OCI-LY7 (cell line): Measurements from ENCODE around the gene KCNJ15.

Experiments used
- EZH2phosphoT487 ChIP-seq: fragments of 200-600 bp; sonication (generic); IDR thresholded peaks from 2 replicates; pipeline ENCODE4 v1.6.1; 2018; ENCODE audit warnings: low read depth, borderline replicate concordance, mild to moderate bottlenecking, mixed run types, antibody characterized with exemption, low read length, moderate library complexity, mixed read lengths
- TF ChIP-seq, protein P1 (sequence below): fragments of 200-600 bp; sonication (generic); conservative IDR thresholded peaks from 2 replicates; pipeline ENCODE4 v1.5.1; 2014; ENCODE audit warnings: mild to moderate bottlenecking, antibody characterized with exemption, low read length, moderate library complexity, mixed read lengths

DNA sequence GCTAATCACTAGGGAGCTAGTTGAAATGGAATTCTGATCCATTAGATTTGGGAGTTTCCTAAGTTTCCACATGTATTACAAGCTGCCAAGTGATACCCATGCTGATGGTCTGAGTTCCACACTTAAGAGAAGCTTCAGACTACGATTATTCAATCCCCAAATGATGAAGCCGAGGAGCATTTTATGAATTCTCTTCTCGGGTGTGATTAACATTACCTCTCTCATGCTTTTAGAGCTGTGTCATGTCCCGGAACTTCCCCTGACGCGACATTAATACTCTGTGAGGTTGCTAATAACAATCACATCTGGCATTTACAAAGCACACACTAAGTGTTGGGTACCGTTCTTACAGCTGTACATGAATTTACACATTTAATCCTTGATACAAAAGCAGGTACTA, 63.0 kb downstream of the KCNJ15 start:
- TF ChIP-seq, protein P1, sequence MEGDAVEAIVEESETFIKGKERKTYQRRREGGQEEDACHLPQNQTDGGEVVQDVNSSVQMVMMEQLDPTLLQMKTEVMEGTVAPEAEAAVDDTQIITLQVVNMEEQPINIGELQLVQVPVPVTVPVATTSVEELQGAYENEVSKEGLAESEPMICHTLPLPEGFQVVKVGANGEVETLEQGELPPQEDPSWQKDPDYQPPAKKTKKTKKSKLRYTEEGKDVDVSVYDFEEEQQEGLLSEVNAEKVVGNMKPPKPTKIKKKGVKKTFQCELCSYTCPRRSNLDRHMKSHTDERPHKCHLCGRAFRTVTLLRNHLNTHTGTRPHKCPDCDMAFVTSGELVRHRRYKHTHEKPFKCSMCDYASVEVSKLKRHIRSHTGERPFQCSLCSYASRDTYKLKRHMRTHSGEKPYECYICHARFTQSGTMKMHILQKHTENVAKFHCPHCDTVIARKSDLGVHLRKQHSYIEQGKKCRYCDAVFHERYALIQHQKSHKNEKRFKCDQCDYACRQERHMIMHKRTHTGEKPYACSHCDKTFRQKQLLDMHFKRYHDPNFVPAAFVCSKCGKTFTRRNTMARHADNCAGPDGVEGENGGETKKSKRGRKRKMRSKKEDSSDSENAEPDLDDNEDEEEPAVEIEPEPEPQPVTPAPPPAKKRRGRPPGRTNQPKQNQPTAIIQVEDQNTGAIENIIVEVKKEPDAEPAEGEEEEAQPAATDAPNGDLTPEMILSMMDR, result no peak
- no peak for TF ChIP-seq EZH2phosphoT487
